ENCODE data around the gene PXDN. TPM values are rescaled to one million over a fixed set of nuclear protein-coding genes. Genes with fewer than 3 reads are reported as not detected.

Gene PXDN
- total and polyA plus RNA-seq, 2 of the 13 experiments (the other 11 are each of a cell fraction or from before 2014, with no cell fraction given) = not detected

DNA sequence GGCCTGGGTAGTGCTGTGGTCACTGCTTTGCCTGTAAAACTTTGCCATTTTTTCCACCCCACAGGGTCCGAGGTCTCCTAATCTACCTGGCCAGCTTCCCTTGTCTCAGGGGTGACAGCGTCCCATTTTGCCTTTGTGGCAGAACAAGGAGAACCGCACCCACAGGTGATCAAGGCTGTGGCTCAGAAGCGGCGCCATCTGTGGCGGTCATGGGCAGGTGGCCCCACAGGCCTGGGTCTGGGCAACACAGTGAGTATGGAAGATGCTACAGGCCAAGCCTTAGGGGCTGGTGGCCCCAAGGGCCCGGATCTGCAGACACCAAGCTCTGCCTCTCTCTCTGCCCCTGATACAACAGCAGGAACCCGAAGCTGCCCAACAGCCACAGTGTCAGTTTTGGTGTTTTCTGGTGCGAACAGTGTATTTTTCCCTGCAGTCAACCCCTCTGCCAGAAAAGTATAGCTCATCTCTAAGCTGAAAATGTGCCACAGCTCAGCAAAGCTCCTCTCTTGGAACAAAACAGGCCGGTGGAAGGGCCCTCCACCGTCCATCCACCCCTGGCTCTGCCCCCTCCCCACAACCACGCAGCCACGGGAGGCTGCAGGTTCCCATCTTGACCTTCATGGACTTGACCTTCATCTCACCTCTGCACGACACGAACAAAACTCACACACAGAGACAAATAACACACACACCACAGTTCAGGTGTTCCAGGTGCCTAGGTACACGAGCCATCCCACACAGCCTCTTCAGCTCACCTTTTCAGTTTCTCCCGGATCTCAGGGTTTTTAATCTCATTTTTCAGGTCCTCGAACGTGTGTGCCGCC, 96.7 kb downstream of the PXDN start:
- no peak for TF ChIP-seq ZNF816 (CRISPR knock-in tag; IDR thresholded peaks at IDR 0.05; ENCODE audit: borderline replicate concordance)
- no peak for TF ChIP-seq BHLHE40 (IDR thresholded peaks at IDR 0.05; ENCODE audit: low read length)
- TF ChIP-seq SMARCE1 (IDR thresholded peaks at IDR 0.05; ENCODE audit: borderline replicate concordance) = no peak
- no peak for TF ChIP-seq HOXA7 (CRISPR knock-in tag; IDR thresholded peaks at IDR 0.05)
- no peak for TF ChIP-seq PAWR (CRISPR knock-in tag; IDR thresholded peaks at IDR 0.05; ENCODE audit: borderline replicate concordance)
- TF ChIP-seq ZNF556 (CRISPR knock-in tag; IDR thresholded peaks at IDR 0.05; ENCODE audit: borderline replicate concordance) = no peak
- no peak for TF ChIP-seq ZNF264 (CRISPR knock-in tag; IDR thresholded peaks at IDR 0.05)
- no peak for TF ChIP-seq ZNF44 (CRISPR knock-in tag; IDR thresholded peaks at IDR 0.05)
- no peak for TF ChIP-seq KAT8 (CRISPR knock-in tag; IDR thresholded peaks at IDR 0.05)
- no peak for TF ChIP-seq ZNF331 (CRISPR knock-in tag; IDR thresholded peaks at IDR 0.05)
- TF ChIP-seq, protein P1, sequence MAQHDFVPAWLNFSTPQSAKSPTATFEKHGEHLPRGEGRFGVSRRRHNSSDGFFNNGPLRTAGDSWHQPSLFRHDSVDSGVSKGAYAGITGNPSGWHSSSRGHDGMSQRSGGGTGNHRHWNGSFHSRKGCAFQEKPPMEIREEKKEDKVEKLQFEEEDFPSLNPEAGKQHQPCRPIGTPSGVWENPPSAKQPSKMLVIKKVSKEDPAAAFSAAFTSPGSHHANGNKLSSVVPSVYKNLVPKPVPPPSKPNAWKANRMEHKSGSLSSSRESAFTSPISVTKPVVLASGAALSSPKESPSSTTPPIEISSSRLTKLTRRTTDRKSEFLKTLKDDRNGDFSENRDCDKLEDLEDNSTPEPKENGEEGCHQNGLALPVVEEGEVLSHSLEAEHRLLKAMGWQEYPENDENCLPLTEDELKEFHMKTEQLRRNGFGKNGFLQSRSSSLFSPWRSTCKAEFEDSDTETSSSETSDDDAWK (CRISPR knock-in tag; IDR thresholded peaks at IDR 0.05) = no peak
- TF ChIP-seq ZC3H4 (CRISPR knock-in tag; IDR thresholded peaks at IDR 0.05; ENCODE audit: borderline replicate concordance) = no peak
- WGBS (ENCODE audit: low lambda C conversion rate) = 20% methylated on average over 17 of the region's 20 CpGs
- peaks cover 3 to 42% of the 10 kb centered on the region in 2 experiments for H3K27me3 ChIP-seq (ENCODE audit: control insufficient read depth in 1 of 2, insufficient read depth in 2 of 2, low read length in 2 of 2)
- POLR2A ChIA-PET = no interaction called here
- no peak overlapping the region for H3K4me2 ChIP-seq (ENCODE audit: low read depth, low read length)
- no peaks in the 10 kb centered on the region; the same call in 1 of the 2 replicates for H4K20me1 ChIP-seq (ENCODE audit: insufficient read depth, low read length)
- in situ Hi-C loops (cut with HindIII; ENCODE audit: extremely low pct_ligation_motif_present, low pct_unique_long_range_greater_than_20kb) (no loop called here), intact Hi-C loops (cut with micrococcal nuclease; ENCODE audit: unreplicated experiment) (no loop called here)
- no TSS peak for BruUV-seq (replicated peaks)
- no peak overlapping the region for H3K9ac ChIP-seq (ENCODE audit: insufficient read depth, low read depth, low read length)
- no peaks in the 10 kb centered on the region for H3K36me3 ChIP-seq (replicated peaks in 1 of 2; ENCODE audit: control insufficient read depth in 1 of 2, insufficient read depth in 2 of 2, low read length in 2 of 2)
- H3K9me3 ChIP-seq (ENCODE audit: low read length) = no peaks in the 10 kb centered on the region
- DNase-seq (ENCODE audit: low spot score) (no peak), FAIRE-seq (no peak), ATAC-seq (no peak)
- no peaks in the 10 kb centered on the region for H3K4me1 ChIP-seq (ENCODE audit: insufficient read depth, low read length)
- no peaks in the 10 kb centered on the region for H3K79me2 ChIP-seq (ENCODE audit: insufficient read depth, low read length)
- H3K4me3 ChIP-seq (replicated peaks in 1 of 3; ENCODE audit: insufficient read depth in 1 of 3, low read depth in 2 of 3, low read length in 3 of 3) = no peak overlapping the region
- CTCF ChIA-PET (ENCODE audit: low intra/inter-chr PET ratio, low total read pairs) = no interaction called here
- H2AFZ ChIP-seq (ENCODE audit: low read length) = no peak overlapping the region
- no peak overlapping the region for H3K27ac ChIP-seq (ENCODE audit: extremely low read length, insufficient read depth, low read length)
